Ovary (tissue), 3 donors: Measurements from ENCODE around the gene OSGEPL1.

Experiments
- CTCF ChIP-seq, 3 donors: fragments of 450-650 bp in 2 of 3; fragments of 200-600 bp in 1 of 3; IDR thresholded peaks; one replicate each; pipeline versions ENCODE4 v1.5.1 to v1.8.0; 2016 to 2022; ENCODE audit warnings: antibody characterized with exemption in 3 of 3, mild to moderate bottlenecking in 1 of 3
- POLR2A ChIP-seq: fragments of 450-650 bp; IDR thresholded peaks from one replicate; pipeline ENCODE4 v1.6.1; 2017; ENCODE audit warnings: antibody characterized with exemption, mild to moderate bottlenecking, moderate library complexity
- donor health status: DM: no; HTN: no; CAD: no.

GRCh38 chr2:189791338-189792042 lies 28.9 kb upstream of the OSGEPL1 start:
- TF ChIP-seq CTCF (IDR thresholded peaks at IDR 0.05) (no peak), POLR2A (no peak)
